CD4-positive, CD25-positive, alpha-beta regulatory T cell (primary cell): ENCODE measurements around the gene RNH1. TPM values are rescaled to one million over a fixed set of nuclear protein-coding genes. Genes with fewer than 3 reads are reported as not detected.
"Not testable (repeated sequence)": the region's sequence is repeated elsewhere in the genome, so short reads cannot be mapped to it uniquely, and the experiment has no call there.

Source experiments
- ATAC-seq, 2 donors: fragments of 150-1000 bp; cut with Tn5 transposase; one replicate each; pipeline ENCODE4 v1.10.0; 2021; ENCODE audit warnings: low read depth in 2 of 2, moderate number of reproducible peaks in 2 of 2, moderate library complexity in 1 of 2
- DNase-seq, 3 donors: peaks; one replicate each; pipeline versions ENCODE4 v3.0.0 to v3.0.0-alpha.2; 2012 to 2022; ENCODE audit warnings: mixed read lengths in 1 of 3
- H3K27ac ChIP-seq: one replicate; pipeline ENCODE4 v1.7.0; 2013; ENCODE audit warnings: mild to moderate bottlenecking, low read length; ENCODE audit not compliant: insufficient read depth, poor library complexity, severe bottlenecking
- H3K27me3 ChIP-seq: one replicate; pipeline ENCODE4 v1.7.0; 2013; ENCODE audit warnings: low read length; ENCODE audit not compliant: control insufficient read depth, insufficient read depth
- H3K36me3 ChIP-seq: one replicate; pipeline ENCODE4 v1.7.0; 2013; ENCODE audit warnings: mild to moderate bottlenecking, low read length, moderate library complexity; ENCODE audit not compliant: control insufficient read depth, insufficient read depth
- H3K4me1 ChIP-seq: 2 replicates; pipeline ENCODE4 v1.7.0; 2013; ENCODE audit warnings: mild to moderate bottlenecking, low read length; ENCODE audit not compliant: insufficient read depth, control insufficient read depth, poor library complexity, severe bottlenecking
- H3K4me3 ChIP-seq: one replicate; pipeline ENCODE4 v1.7.0; 2013; ENCODE audit warnings: low read depth, mild to moderate bottlenecking, low read length, moderate library complexity
- H3K9me3 ChIP-seq, 2 experiments: 1 replicate in 1 of 2; 2 replicates in 1 of 2; pipeline ENCODE4 v1.7.0; 2013; ENCODE audit warnings: low read length in 2 of 2, mild to moderate bottlenecking in 1 of 2, moderate library complexity in 1 of 2; ENCODE audit not compliant: control insufficient read depth in 2 of 2
- H3K27ac Mint-ChIP-seq, 3 donors: one replicate each; pipeline ENCODE4 v1.8.0; 2020 to 2022; ENCODE audit warnings: mild to moderate bottlenecking in 3 of 3, mixed read lengths in 3 of 3, moderate library complexity in 2 of 3
- H3K27me3 Mint-ChIP-seq: one replicate; pipeline ENCODE4 v1.8.0; 2022; ENCODE audit warnings: mild to moderate bottlenecking, mixed read lengths
- H3K36me3 Mint-ChIP-seq: one replicate; pipeline ENCODE4 v1.8.0; 2020; ENCODE audit warnings: mixed read lengths
- H3K4me1 Mint-ChIP-seq, 4 donors: one replicate each; pipeline ENCODE4 v1.8.0; 2020 to 2022; ENCODE audit warnings: mixed read lengths in 4 of 4, mild to moderate bottlenecking in 1 of 4
- H3K4me3 Mint-ChIP-seq, 4 donors: one replicate each; pipeline ENCODE4 v1.8.0; 2020 to 2022; ENCODE audit warnings: mild to moderate bottlenecking in 4 of 4, mixed read lengths in 4 of 4, moderate library complexity in 3 of 4
- H3K9me3 Mint-ChIP-seq, 7 donors: one replicate each; pipeline ENCODE4 v1.8.0; 2020 to 2022; ENCODE audit warnings: mixed read lengths in 7 of 7, mild to moderate bottlenecking in 3 of 7, moderate library complexity in 2 of 7
- polyA plus RNA-seq, 4 donors: library from polyadenylated mRNA; unstranded; fragments of 300-500 nt; fragmentation: Illumina TruSeq; gene quantifications; one replicate each; pipeline ENCODE4 v1.2.3, GENCODE V29; 2021
- total RNA-seq: library from RNA; stranded (reverse); gene quantifications from one replicate; pipeline ENCODE4 v1.2.3, GENCODE V29; 2022

RNH1 gene
- total and polyA plus RNA-seq, 5 donors from 2014 or later: 112 to 155 (median 133) TPM

DNA sequence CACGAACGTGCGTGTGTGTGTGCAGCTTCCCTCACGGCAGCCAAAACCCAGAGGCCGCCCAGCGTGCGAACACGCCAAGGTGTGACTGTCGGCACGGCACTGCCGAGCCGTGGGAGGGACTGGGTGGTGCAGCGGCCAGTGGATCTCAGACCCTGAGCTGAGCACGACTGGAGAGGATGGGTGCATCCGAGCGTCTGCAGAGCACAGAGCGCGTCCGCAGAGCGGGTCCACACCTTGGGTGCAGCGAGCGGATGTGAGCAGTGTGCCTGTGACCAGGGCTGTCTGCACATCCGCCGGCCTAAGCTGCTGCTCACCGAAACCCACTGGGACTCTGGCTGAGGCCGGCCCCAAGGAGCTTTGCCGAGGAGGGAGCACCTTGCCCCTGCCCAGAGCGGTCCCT, 34.2 kb downstream of the RNH1 start:
- H3K27me3 ChIP-seq: no peaks in the 10 kb centered on the region
- H3K4me1 ChIP-seq: no peaks in the 10 kb centered on the region
- no peaks in the 10 kb centered on the region for H3K9me3 ChIP-seq
- H3K27me3 Mint-ChIP-seq: no peaks in the 10 kb centered on the region
- ATAC-seq (no peak), DNase-seq (no peak)
- no peak overlapping the region for H3K27ac Mint-ChIP-seq
- H3K36me3 ChIP-seq: no peaks in the 10 kb centered on the region
- H3K36me3 Mint-ChIP-seq: no peaks in the 10 kb centered on the region
- peaks cover 0 to 2% (median 0%) of the 10 kb centered on the region in 7 donors for H3K9me3 Mint-ChIP-seq
- no peak overlapping the region for H3K27ac ChIP-seq
- H3K4me1 Mint-ChIP-seq: peaks cover 0 to 4% (median 0%) of the 10 kb centered on the region in 4 donors
- no peak overlapping the region for H3K4me3 Mint-ChIP-seq
- no peak overlapping the region for H3K4me3 ChIP-seq

DNA sequence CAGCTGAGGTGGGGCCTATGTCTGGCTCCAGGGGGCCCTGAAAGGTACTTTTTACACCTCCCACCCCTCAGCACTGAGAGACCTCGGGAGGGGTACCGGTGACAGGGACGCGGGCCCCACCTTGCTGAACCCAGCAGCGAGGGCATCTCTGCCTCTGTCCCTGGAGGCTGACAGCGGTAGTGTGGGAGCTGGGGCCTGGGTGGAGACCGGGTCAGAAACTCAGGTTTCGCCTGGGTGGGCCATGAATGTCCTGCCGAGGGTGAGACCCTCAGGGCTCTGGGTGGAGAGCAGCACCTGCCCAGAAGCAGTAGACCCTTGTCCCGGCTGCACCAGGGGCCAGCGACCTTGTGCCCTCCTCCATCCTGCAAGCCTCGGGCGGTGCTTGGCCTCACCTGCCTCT, 34.8 kb downstream of the RNH1 start:
- Histone ChIP-seq H3K27me3 (no peaks in the 10 kb centered on the region), H3K4me3 (no peak overlapping the region), H3K9me3 (no peaks in the 10 kb centered on the region), H3K4me1 (no peaks in the 10 kb centered on the region), H3K27ac (no peak overlapping the region), H3K36me3 (no peaks in the 10 kb centered on the region)
- no peaks in the 10 kb centered on the region for H3K27me3 Mint-ChIP-seq
- no peaks in the 10 kb centered on the region for H3K36me3 Mint-ChIP-seq
- peaks cover 0 to 4% (median 0%) of the 10 kb centered on the region in 4 donors for H3K4me1 Mint-ChIP-seq
- H3K27ac Mint-ChIP-seq: no peak overlapping the region
- ATAC-seq (no peak), DNase-seq (no peak)
- no peak overlapping the region for H3K4me3 Mint-ChIP-seq
- H3K9me3 Mint-ChIP-seq: peaks cover 0 to 2% (median 0%) of the 10 kb centered on the region in 7 donors

GRCh38 chr11:471468-472145, 35.4 kb downstream of the RNH1 start:
- H3K4me1 Mint-ChIP-seq: peaks cover 0 to 4% (median 0%) of the 10 kb centered on the region in 4 donors
- H3K36me3 Mint-ChIP-seq: no peaks in the 10 kb centered on the region
- no peaks in the 10 kb centered on the region for H3K27me3 ChIP-seq
- no peaks in the 10 kb centered on the region for H3K36me3 ChIP-seq
- H3K9me3 ChIP-seq: no peaks in the 10 kb centered on the region
- H3K27ac ChIP-seq: no peak overlapping the region
- no peak overlapping the region for H3K4me3 Mint-ChIP-seq
- H3K27ac Mint-ChIP-seq: no peak overlapping the region
- ATAC-seq: no peak
- H3K4me3 ChIP-seq: no peak overlapping the region
- peaks cover 0 to 2% (median 0%) of the 10 kb centered on the region in 7 donors for H3K9me3 Mint-ChIP-seq
- H3K4me1 ChIP-seq: no peaks in the 10 kb centered on the region
- no peaks in the 10 kb centered on the region for H3K27me3 Mint-ChIP-seq
- no peak for DNase-seq

- Mint-ChIP-seq H3K27ac (no peak overlapping the region), H3K36me3 (no peaks in the 10 kb centered on the region), H3K4me3 (no peak overlapping the region), H3K4me1 (peaks cover 0 to 4% (median under 1%) of the 10 kb centered on the region in 4 donors), H3K9me3 (peaks cover 0 to 2% (median 0%) of the 10 kb centered on the region in 7 donors), H3K27me3 (no peaks in the 10 kb centered on the region)
- H3K4me1 ChIP-seq: no peaks in the 10 kb centered on the region
- ATAC-seq (no peak), DNase-seq (no peak)
- H3K27ac ChIP-seq: no peak overlapping the region
- H3K36me3 ChIP-seq: no peaks in the 10 kb centered on the region
- H3K9me3 ChIP-seq: no peaks in the 10 kb centered on the region
- H3K4me3 ChIP-seq: no peak overlapping the region
- H3K27me3 ChIP-seq: no peaks in the 10 kb centered on the region
Measured at GRCh38 chr11:469684-470560, 37.1 kb downstream of the RNH1 start.

DNA sequence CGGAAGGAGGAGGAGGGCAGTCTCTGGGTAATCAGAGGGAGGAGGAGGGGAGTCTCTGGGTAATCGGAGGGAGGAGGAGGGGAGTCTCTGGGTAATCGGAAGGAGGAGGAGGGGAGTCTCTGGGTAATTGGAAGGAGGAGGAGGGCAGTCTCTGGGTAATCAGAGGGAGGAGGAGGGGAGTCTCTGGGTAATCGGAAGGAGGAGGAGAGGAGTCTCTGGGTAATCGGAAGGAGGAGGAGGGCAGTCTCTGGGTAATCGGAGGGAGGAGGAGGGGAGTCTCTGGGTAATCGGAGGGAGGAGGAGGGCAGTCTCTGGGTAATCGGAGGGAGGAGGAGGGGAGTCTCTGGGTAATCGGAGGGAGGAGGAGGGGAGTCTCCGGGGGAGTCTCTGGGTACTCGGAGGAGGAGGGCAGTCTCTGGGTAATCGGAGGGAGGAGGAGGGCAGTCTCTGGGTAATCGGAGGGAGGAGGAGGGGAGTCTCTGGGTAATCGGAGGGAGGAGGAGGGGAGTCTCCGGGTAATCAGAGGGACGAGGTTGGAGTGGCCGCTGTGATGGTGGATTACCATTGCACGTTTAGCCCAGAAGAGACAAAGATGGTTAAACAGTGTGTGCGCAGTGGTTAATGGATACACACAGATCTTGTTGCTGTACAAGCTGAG, 37.9 kb downstream of the RNH1 start:
- H3K27ac Mint-ChIP-seq, H3K36me3 Mint-ChIP-seq, H3K36me3 ChIP-seq, H3K4me1 Mint-ChIP-seq, H3K27me3 Mint-ChIP-seq, H3K9me3 ChIP-seq, H3K4me1 ChIP-seq, DNase-seq, H3K27me3 ChIP-seq, ATAC-seq, H3K4me3 ChIP-seq, H3K4me3 Mint-ChIP-seq, H3K27ac ChIP-seq, H3K9me3 Mint-ChIP-seq: not testable (repeated sequence)

- ATAC-seq: no peak
Measured at GRCh38 chr11:468493-468892, 38.5 kb downstream of the RNH1 start.

GRCh38 chr11:468036-468435, 39.0 kb downstream of the RNH1 start:
- no peak overlapping the region for H3K4me3 Mint-ChIP-seq
- peaks cover 0 to 2% (median 0%) of the 10 kb centered on the region in 7 donors for H3K9me3 Mint-ChIP-seq
- no peak overlapping the region for H3K27ac Mint-ChIP-seq
- ATAC-seq: no peak
- H3K27me3 ChIP-seq: no peaks in the 10 kb centered on the region
- H3K36me3 Mint-ChIP-seq: no peaks in the 10 kb centered on the region
- peaks cover 0 to 4% (median under 1%) of the 10 kb centered on the region in 4 donors for H3K4me1 Mint-ChIP-seq
- no peak overlapping the region for H3K27ac ChIP-seq
- no peak overlapping the region for H3K4me3 ChIP-seq
- H3K4me1 ChIP-seq: no peaks in the 10 kb centered on the region
- H3K9me3 ChIP-seq: no peaks in the 10 kb centered on the region
- no peaks in the 10 kb centered on the region for H3K27me3 Mint-ChIP-seq
- no peaks in the 10 kb centered on the region for H3K36me3 ChIP-seq
- no peak for DNase-seq

More at GRCh38 chr11:468493-468892, 38.5 kb downstream of the RNH1 start:
- Histone ChIP-seq H3K27ac (no peak overlapping the region), H3K4me3 (no peak overlapping the region), H3K27me3 (no peaks in the 10 kb centered on the region), H3K4me1 (no peaks in the 10 kb centered on the region), H3K9me3 (no peaks in the 10 kb centered on the region), H3K36me3 (no peaks in the 10 kb centered on the region)
- Mint-ChIP-seq H3K9me3 (peaks cover 0 to 2% (median 0%) of the 10 kb centered on the region in 7 donors), H3K4me1 (peaks cover 0 to 4% (median under 1%) of the 10 kb centered on the region in 4 donors), H3K27me3 (no peaks in the 10 kb centered on the region), H3K27ac (no peak overlapping the region), H3K4me3 (no peak overlapping the region), H3K36me3 (no peaks in the 10 kb centered on the region)
- no peak for DNase-seq
